ENCODE measurements around the gene COG6. TPM values are rescaled to one million over a fixed set of nuclear protein-coding genes. Genes with fewer than 3 reads are reported as not detected.

Gene COG6
- 30.6 and 31.6 TPM in 2 replicates for total RNA-seq (2014; rRNA removed; shearing (Covaris generic); ENCODE audit: low replicate concordance)

- DNase-seq = peak; percentile 97
- Histone ChIP-seq H3K9ac (ENCODE audit: low read length) (peak within 1 kb of the TSS; percentile 82), H3K9me2 (replicated peaks; ENCODE audit: insufficient read depth, low read length) (no peaks in the 10 kb centered on the region), H3K9me3 (ENCODE audit: low read length) (no peaks in the 10 kb centered on the region), H2AFZ (ENCODE audit: low read length) (peak within 1 kb of the TSS; percentile 70), H3K27ac (ENCODE audit: low read length) (no peak within 1 kb of the TSS), H3K4me1 (ENCODE audit: low read length) (peaks cover 21% of the 10 kb centered on the region), H3K36me3 (ENCODE audit: insufficient read depth, low read length) (peaks cover 10% of the 10 kb centered on the region; the same call in 1 of the 2 replicates), H4K20me1 (ENCODE audit: insufficient read depth, low read depth, low read length) (no peaks in the 10 kb centered on the region), H3K27me3 (ENCODE audit: low read length) (no peaks in the 10 kb centered on the region), H3K79me2 (ENCODE audit: low read length) (peaks cover 46% of the 10 kb centered on the region), H3K4me2 (ENCODE audit: low read depth, low read length, poor library complexity, severe bottlenecking) (peak within 1 kb of the TSS; percentile 81), H3K4me3 (ENCODE audit: low read length) (peak within 1 kb of the TSS; percentile 84)
These were observed at the start of gene COG6 for GRCh38 chr13:39655569-39656324. Gene COG6 (plus strand): TSS chr13:39655662. CDS start chr13:39655727, 65 bp downstream.

- no peak for DNase-seq
- no peak overlapping the region for H3K27ac ChIP-seq (ENCODE audit: low read length)
These were observed 49.7 kb upstream of the COG6 start for GRCh38 chr13:39605677-39606320.

GRCh38 chr13:39607876-39608275 lies 47.6 kb upstream of the COG6 start:
- H3K4me1 ChIP-seq (ENCODE audit: low read length) = peaks cover 7% of the 10 kb centered on the region
- no peaks in the 10 kb centered on the region for H3K27me3 ChIP-seq (ENCODE audit: low read length)
- no peaks in the 10 kb centered on the region for H3K9me2 ChIP-seq (replicated peaks; ENCODE audit: insufficient read depth, low read length)
- H3K4me2 ChIP-seq (ENCODE audit: low read depth, low read length, poor library complexity, severe bottlenecking) = no peak overlapping the region
- H4K20me1 ChIP-seq (ENCODE audit: insufficient read depth, low read depth, low read length) = no peaks in the 10 kb centered on the region
- H3K4me3 ChIP-seq (ENCODE audit: low read length) = no peak overlapping the region
- H3K9ac ChIP-seq (ENCODE audit: low read length) = no peak overlapping the region
- H3K9me3 ChIP-seq (ENCODE audit: low read length) = no peaks in the 10 kb centered on the region
- H3K36me3 ChIP-seq (ENCODE audit: insufficient read depth, low read length) = no peaks in the 10 kb centered on the region
- H3K27ac ChIP-seq (ENCODE audit: low read length) = no peak overlapping the region
- DNase-seq = no peak
- no peaks in the 10 kb centered on the region for H3K79me2 ChIP-seq (ENCODE audit: low read length)
- no peak overlapping the region for H2AFZ ChIP-seq (ENCODE audit: low read length)

More at GRCh38 chr13:39605677-39606320, 49.7 kb upstream of the COG6 start:
- no peaks in the 10 kb centered on the region for H3K79me2 ChIP-seq (ENCODE audit: low read length)
- H3K4me1 ChIP-seq (ENCODE audit: low read length) = peaks cover 15% of the 10 kb centered on the region
- H3K9me2 ChIP-seq (replicated peaks; ENCODE audit: insufficient read depth, low read length) = no peaks in the 10 kb centered on the region
- H3K27me3 ChIP-seq (ENCODE audit: low read length) = peaks cover 3% of the 10 kb centered on the region; the same call in 1 of the 2 replicates
- no peak overlapping the region for H3K4me3 ChIP-seq (ENCODE audit: low read length)
- H3K9ac ChIP-seq (ENCODE audit: low read length) = no peak overlapping the region
- no peaks in the 10 kb centered on the region for H3K36me3 ChIP-seq (ENCODE audit: insufficient read depth, low read length)
- H3K9me3 ChIP-seq (ENCODE audit: low read length) = no peaks in the 10 kb centered on the region
- no peak overlapping the region for H3K4me2 ChIP-seq (ENCODE audit: low read depth, low read length, poor library complexity, severe bottlenecking)
- no peaks in the 10 kb centered on the region for H4K20me1 ChIP-seq (ENCODE audit: insufficient read depth, low read depth, low read length)
- H2AFZ ChIP-seq (ENCODE audit: low read length) = no peak overlapping the region

DNA sequence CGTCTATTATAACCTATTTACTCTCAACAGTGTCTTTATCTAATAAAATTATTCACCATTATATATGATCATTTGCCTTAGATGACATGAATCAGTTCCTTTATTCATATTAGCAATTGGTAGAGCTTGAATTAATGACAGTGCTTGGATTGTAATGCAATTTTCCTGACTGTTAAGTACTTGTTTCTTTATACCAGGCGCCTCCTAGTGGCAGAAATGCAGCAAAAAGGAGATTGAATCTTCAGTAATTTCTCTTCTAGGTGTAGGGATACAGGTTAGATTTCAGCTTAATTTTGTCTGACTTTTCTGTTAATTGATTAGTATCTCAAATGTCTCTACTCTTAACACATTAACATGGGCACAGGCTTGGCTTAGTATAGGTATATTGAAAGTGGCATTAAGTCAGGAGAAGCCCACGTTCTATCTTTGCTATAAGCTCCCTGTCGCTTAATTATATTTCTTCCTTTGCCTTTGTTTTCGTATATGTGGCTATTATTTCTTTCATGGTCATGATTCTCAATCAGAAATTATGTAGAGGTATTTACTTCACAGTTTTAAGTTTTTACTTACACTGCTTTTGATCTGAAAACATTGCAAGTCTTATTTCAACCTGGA lies 43.3 kb upstream of the COG6 start:
- H3K4me3 ChIP-seq (ENCODE audit: low read length) = no peak overlapping the region
- H2AFZ ChIP-seq (ENCODE audit: low read length) = no peak overlapping the region
- H3K9me3 ChIP-seq (ENCODE audit: low read length) = no peaks in the 10 kb centered on the region
- H3K9me2 ChIP-seq (replicated peaks; ENCODE audit: insufficient read depth, low read length) = no peaks in the 10 kb centered on the region
- H3K27ac ChIP-seq (ENCODE audit: low read length) = no peak overlapping the region
- no peak overlapping the region for H3K9ac ChIP-seq (ENCODE audit: low read length)
- H4K20me1 ChIP-seq (ENCODE audit: insufficient read depth, low read depth, low read length) = no peaks in the 10 kb centered on the region
- H3K79me2 ChIP-seq (ENCODE audit: low read length) = no peaks in the 10 kb centered on the region
- H3K4me2 ChIP-seq (ENCODE audit: low read depth, low read length, poor library complexity, severe bottlenecking) = no peak overlapping the region
- no peaks in the 10 kb centered on the region for H3K4me1 ChIP-seq (ENCODE audit: low read length)
- H3K36me3 ChIP-seq (ENCODE audit: insufficient read depth, low read length) = no peaks in the 10 kb centered on the region
- DNase-seq = peak; percentile 79
- no peaks in the 10 kb centered on the region for H3K27me3 ChIP-seq (ENCODE audit: low read length)

DNA sequence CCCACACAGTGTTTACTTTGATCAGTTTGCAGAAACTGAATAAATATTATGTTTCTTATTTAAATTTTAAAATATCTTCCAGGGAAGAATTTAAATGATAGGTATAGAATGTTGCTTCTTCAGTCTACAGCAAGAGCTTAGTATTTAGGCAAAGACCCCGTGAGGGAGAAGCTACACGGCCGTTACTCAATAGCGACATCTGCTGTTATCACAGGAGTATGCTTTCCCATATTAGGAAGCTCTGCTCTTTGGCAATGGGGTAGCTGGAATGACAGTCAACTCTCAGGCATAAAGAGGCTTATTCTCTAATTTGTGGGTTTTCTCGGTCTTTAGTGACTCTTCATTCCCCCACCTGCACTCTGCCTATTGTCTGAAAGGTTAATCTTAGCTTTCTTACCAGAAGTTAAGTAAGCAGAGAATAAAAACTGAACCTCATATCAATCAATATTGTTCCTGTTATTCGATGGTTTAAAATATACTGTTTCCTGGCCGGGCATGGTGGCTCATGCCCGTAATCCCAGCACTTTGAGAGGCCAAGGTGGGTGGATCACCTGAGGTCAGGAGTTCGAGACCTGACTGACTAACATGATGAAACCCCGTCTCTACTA lies 39.3 kb upstream of the COG6 start:
- H3K4me2 ChIP-seq (ENCODE audit: low read depth, low read length, poor library complexity, severe bottlenecking) = no peak overlapping the region
- H3K9me3 ChIP-seq (ENCODE audit: low read length) = no peaks in the 10 kb centered on the region
- H3K9ac ChIP-seq (ENCODE audit: low read length) = no peak overlapping the region
- no peak overlapping the region for H3K27ac ChIP-seq (ENCODE audit: low read length)
- no peaks in the 10 kb centered on the region for H3K79me2 ChIP-seq (ENCODE audit: low read length)
- no peaks in the 10 kb centered on the region for H3K9me2 ChIP-seq (replicated peaks; ENCODE audit: insufficient read depth, low read length)
- H4K20me1 ChIP-seq (ENCODE audit: insufficient read depth, low read depth, low read length) = no peaks in the 10 kb centered on the region
- H3K4me1 ChIP-seq (ENCODE audit: low read length) = no peaks in the 10 kb centered on the region
- DNase-seq = peak; percentile 88
- no peak overlapping the region for H2AFZ ChIP-seq (ENCODE audit: low read length)
- H3K27me3 ChIP-seq (ENCODE audit: low read length) = no peaks in the 10 kb centered on the region
- H3K36me3 ChIP-seq (ENCODE audit: insufficient read depth, low read length) = no peaks in the 10 kb centered on the region
- no peak overlapping the region for H3K4me3 ChIP-seq (ENCODE audit: low read length)

DNA sequence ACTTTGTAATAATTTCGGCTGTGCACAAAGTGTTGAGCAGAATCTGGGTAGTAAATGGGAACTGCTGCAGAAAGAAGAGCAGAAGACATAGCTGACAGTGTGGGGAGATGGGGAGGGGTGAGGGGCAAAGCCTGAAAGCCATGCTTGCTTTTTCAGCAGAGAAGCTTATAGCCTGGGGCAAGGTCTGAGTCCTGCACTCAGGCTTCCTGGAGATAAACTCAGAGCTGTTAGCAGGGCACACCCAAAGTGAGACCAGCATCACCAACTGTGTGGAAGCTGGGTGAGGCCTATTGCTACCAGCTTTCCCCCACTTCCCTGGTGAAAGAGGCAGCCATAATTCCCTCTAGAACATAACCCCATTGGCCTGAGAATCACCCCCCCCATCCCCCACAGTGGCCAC lies 36.9 kb upstream of the COG6 start:
- H3K9ac ChIP-seq (ENCODE audit: low read length) = no peak overlapping the region
- no peak overlapping the region for H2AFZ ChIP-seq (ENCODE audit: low read length)
- no peak overlapping the region for H3K4me2 ChIP-seq (ENCODE audit: low read depth, low read length, poor library complexity, severe bottlenecking)
- no peak overlapping the region for H3K4me3 ChIP-seq (ENCODE audit: low read length)
- H3K36me3 ChIP-seq (ENCODE audit: insufficient read depth, low read length) = no peaks in the 10 kb centered on the region
- H3K9me3 ChIP-seq (ENCODE audit: low read length) = no peaks in the 10 kb centered on the region
- no peaks in the 10 kb centered on the region for H3K4me1 ChIP-seq (ENCODE audit: low read length)
- H3K27ac ChIP-seq (ENCODE audit: low read length) = no peak overlapping the region
- peak; percentile 1 for DNase-seq
- no peaks in the 10 kb centered on the region for H3K79me2 ChIP-seq (ENCODE audit: low read length)
- H3K27me3 ChIP-seq (ENCODE audit: low read length) = no peaks in the 10 kb centered on the region
- H3K9me2 ChIP-seq (replicated peaks; ENCODE audit: insufficient read depth, low read length) = no peaks in the 10 kb centered on the region
- H4K20me1 ChIP-seq (ENCODE audit: insufficient read depth, low read depth, low read length) = no peaks in the 10 kb centered on the region

- no peaks in the 10 kb centered on the region for H3K4me1 ChIP-seq (ENCODE audit: low read length)
- no peak overlapping the region for H3K9ac ChIP-seq (ENCODE audit: low read length)
- no peaks in the 10 kb centered on the region for H3K79me2 ChIP-seq (ENCODE audit: low read length)
- H2AFZ ChIP-seq (ENCODE audit: low read length) = no peak overlapping the region
- H3K4me3 ChIP-seq (ENCODE audit: low read length) = no peak overlapping the region
- no peaks in the 10 kb centered on the region for H3K36me3 ChIP-seq (ENCODE audit: insufficient read depth, low read length)
- no peaks in the 10 kb centered on the region for H3K9me2 ChIP-seq (replicated peaks; ENCODE audit: insufficient read depth, low read length)
- no peaks in the 10 kb centered on the region for H3K9me3 ChIP-seq (ENCODE audit: low read length)
- no peaks in the 10 kb centered on the region for H3K27me3 ChIP-seq (ENCODE audit: low read length)
- H4K20me1 ChIP-seq (ENCODE audit: insufficient read depth, low read depth, low read length) = no peaks in the 10 kb centered on the region
- DNase-seq = no peak
- no peak overlapping the region for H3K27ac ChIP-seq (ENCODE audit: low read length)
- no peak overlapping the region for H3K4me2 ChIP-seq (ENCODE audit: low read depth, low read length, poor library complexity, severe bottlenecking)
These were observed 32.0 kb upstream of the COG6 start for GRCh38 chr13:39623466-39623865.

DNA sequence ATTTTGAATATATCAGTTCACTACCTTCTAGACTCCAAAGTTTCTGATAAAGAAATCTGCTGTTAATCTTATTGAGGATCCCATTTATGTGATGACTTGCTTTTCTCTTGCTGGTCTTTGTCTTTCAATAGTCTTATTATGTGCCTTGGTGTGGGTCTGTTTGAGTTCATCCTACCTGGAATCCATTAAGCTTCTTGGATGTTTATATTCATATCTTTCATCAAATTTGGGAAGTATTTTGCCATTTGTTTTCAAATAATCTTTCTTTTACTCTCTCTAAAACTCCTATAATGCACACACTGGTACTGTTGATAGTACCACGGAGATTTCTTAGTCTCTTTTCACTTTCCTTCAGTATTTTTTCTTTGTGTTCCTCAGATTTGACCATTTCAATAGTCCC lies 24.2 kb upstream of the COG6 start:
- no peak overlapping the region for H3K9ac ChIP-seq (ENCODE audit: low read length)
- H3K9me3 ChIP-seq (ENCODE audit: low read length) = 0 out of 2 replicates have a peak, but pooled peaks cover 3% of the 10 kb centered on the region
- H3K4me2 ChIP-seq (ENCODE audit: low read depth, low read length, poor library complexity, severe bottlenecking) = no peak overlapping the region
- no peaks in the 10 kb centered on the region for H3K79me2 ChIP-seq (ENCODE audit: low read length)
- no peaks in the 10 kb centered on the region for H3K36me3 ChIP-seq (ENCODE audit: insufficient read depth, low read length)
- no peaks in the 10 kb centered on the region for H3K4me1 ChIP-seq (ENCODE audit: low read length)
- H3K27me3 ChIP-seq (ENCODE audit: low read length) = peaks cover 3% of the 10 kb centered on the region; the same call in 1 of the 2 replicates
- H2AFZ ChIP-seq (ENCODE audit: low read length) = no peak overlapping the region
- H3K27ac ChIP-seq (ENCODE audit: low read length) = no peak overlapping the region
- no peak overlapping the region for H3K4me3 ChIP-seq (ENCODE audit: low read length)
- H4K20me1 ChIP-seq (ENCODE audit: insufficient read depth, low read depth, low read length) = no peaks in the 10 kb centered on the region
- no peak for DNase-seq
- no peaks in the 10 kb centered on the region for H3K9me2 ChIP-seq (replicated peaks; ENCODE audit: insufficient read depth, low read length)
